NB4 (cell line): ENCODE measurements around the gene RAI1.

Experiments used
- DNase-seq: peaks from one replicate; pipeline ENCODE4 v3.0.0; 2010; ENCODE audit warnings: low read depth
- H3K4me3 ChIP-seq: one replicate; pipeline ENCODE4 v1.5.1; 2011; ENCODE audit warnings: mild to moderate bottlenecking, low read depth, low read length, moderate library complexity
- MYC ChIP-seq: IDR thresholded peaks from 2 replicates; pipeline ENCODE4 v1.6.1; 2011; ENCODE audit warnings: low read depth, low read length
- POLR2A ChIP-seq: IDR thresholded peaks from 2 replicates; pipeline ENCODE4 v1.6.1; 2011; ENCODE audit warnings: mild to moderate bottlenecking; ENCODE audit not compliant: insufficient read length; ENCODE audit errors: extremely low read depth
- TF ChIP-seq, protein P1 (sequence below): IDR thresholded peaks from one replicate; pipeline ENCODE4 v1.5.1; 2012; ENCODE audit warnings: low read depth, low read length
- TF ChIP-seq, protein P2 (sequence below): IDR thresholded peaks from 2 replicates; pipeline ENCODE4 v1.6.1; 2011; ENCODE audit warnings: low read depth, low read length

RAI1 gene

DNA sequence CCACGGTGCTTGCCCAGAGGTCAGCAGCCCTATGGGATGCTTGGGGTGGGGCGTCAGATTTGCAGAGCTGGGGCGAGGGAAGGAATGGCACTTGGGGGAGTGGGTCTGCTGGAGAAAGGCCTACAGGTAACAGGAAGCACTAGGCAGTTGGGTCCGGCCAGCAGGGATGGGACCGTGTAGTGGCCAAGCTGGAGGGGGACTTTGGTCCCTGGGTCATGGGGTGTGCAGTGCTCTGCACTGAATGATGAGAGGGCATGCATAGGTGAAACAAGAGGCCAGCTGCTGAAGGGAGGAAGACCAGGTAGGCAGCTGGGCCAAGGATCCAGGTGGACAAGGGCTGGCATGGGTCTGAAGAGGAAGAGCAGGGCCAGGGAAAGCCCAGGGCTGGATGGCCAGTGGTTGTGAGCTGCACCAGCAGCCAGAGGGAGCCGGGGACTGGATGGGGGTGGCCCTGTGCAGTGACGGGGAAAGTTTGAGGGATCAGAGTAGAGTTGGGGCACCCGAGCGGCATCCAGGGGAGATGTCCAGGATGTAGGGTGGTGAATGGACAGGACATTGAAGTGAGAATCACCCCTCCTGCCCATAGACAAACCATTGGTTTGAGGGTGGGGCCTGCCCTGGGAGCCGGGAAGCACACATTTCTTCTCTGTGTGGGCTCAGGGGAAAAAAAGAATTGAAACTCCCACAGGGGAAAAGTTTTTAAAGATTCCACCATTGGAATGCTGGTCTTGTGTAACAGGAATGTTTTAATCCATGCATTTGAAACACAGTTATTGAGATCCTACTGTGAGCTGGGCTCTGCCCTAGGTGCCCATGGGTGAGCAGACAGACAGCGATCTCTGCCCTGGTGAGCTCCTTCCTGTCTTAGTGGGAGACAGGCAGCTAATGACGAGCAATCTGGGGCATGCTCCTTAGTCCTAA, 25.1 kb downstream of the RAI1 start:
- DNase-seq: no peak
- H3K4me3 ChIP-seq: no peak overlapping the region
- TF ChIP-seq, protein P1, sequence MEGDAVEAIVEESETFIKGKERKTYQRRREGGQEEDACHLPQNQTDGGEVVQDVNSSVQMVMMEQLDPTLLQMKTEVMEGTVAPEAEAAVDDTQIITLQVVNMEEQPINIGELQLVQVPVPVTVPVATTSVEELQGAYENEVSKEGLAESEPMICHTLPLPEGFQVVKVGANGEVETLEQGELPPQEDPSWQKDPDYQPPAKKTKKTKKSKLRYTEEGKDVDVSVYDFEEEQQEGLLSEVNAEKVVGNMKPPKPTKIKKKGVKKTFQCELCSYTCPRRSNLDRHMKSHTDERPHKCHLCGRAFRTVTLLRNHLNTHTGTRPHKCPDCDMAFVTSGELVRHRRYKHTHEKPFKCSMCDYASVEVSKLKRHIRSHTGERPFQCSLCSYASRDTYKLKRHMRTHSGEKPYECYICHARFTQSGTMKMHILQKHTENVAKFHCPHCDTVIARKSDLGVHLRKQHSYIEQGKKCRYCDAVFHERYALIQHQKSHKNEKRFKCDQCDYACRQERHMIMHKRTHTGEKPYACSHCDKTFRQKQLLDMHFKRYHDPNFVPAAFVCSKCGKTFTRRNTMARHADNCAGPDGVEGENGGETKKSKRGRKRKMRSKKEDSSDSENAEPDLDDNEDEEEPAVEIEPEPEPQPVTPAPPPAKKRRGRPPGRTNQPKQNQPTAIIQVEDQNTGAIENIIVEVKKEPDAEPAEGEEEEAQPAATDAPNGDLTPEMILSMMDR: no peak
- TF ChIP-seq, protein P2, sequence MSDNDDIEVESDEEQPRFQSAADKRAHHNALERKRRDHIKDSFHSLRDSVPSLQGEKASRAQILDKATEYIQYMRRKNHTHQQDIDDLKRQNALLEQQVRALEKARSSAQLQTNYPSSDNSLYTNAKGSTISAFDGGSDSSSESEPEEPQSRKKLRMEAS: no peak
- TF ChIP-seq POLR2A (no peak), MYC (no peak)

DNA sequence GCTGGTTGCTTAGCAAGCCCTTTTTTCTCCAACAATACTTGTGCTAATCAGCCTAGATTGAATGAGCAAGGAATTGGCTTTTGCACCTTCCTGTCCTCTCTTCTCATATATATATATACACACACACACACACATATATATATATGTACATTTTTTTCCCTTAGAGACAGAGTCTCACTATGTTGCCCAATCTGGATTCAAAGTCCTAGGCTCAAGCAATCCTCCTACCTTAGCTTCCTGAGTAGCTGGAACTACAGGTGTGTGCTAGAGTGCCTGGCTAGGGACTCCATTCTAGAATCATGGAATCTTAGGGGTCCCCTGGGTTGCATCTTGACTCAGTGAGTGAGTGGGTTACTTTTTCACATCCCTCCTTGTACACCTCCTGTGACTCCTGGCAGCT, 27.0 kb downstream of the RAI1 start:
- no peak overlapping the region for H3K4me3 ChIP-seq
- TF ChIP-seq POLR2A: no peak
- TF ChIP-seq, protein P1: no peak
- TF ChIP-seq, protein P2: no peak
- TF ChIP-seq MYC: no peak
- no peak for DNase-seq

DNA sequence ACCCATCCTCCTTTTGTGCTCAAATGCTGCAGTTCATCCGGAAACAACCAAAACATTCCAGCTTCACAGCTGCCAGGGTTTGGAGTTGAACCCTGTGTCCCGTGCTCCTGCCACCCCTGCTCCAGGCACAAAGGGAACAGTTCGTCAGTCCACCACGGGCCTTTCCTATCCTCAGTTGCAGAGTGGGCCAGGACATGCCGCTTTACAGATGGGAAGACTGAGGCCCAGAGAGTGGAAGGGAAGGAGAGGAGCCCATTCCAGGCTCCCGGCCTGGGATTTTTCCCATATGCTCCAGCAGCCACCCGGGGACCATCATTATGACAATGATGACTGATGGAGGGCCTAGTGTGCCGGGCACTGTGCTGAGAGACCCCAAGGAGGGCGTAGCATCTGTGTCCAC, 27.6 kb downstream of the RAI1 start:
- no peak overlapping the region for H3K4me3 ChIP-seq
- no peak for DNase-seq
- TF ChIP-seq MYC (no peak), POLR2A (no peak)
- TF ChIP-seq, protein P1: no peak
- TF ChIP-seq, protein P2: no peak

- no peak for DNase-seq
- H3K4me3 ChIP-seq: no peak overlapping the region
- TF ChIP-seq MYC (no peak), POLR2A (no peak)
- TF ChIP-seq, protein P1: no peak
- TF ChIP-seq, protein P2: no peak
Observed at GRCh38 chr17:17709815-17710321, 28.6 kb downstream of the RAI1 start.

- DNase-seq: no peak
- TF ChIP-seq, protein P2: no peak
- TF ChIP-seq MYC (no peak), POLR2A (no peak)
- TF ChIP-seq, protein P1: no peak
- no peak overlapping the region for H3K4me3 ChIP-seq
Observed at GRCh38 chr17:17710355-17710727, 29.1 kb downstream of the RAI1 start.
